OCI-LY1 (cell line): Measurements from ENCODE around the gene TYW1B.
"Not testable (repeated sequence)": the region's sequence is repeated elsewhere in the genome, so short reads cannot be mapped to it uniquely, and the experiment has no call there.

ENCODE experiments used
- CTCF ChIP-seq: fragments of 200-600 bp; sonication (generic), shearing (Covaris generic); IDR thresholded peaks from 2 replicates; pipeline ENCODE4 v1.5.1; 2017; ENCODE audit warnings: mild to moderate bottlenecking, antibody characterized with exemption, low read length, moderate library complexity, mixed read lengths
- EZH2 ChIP-seq: fragments of 200-600 bp; sonication (generic), shearing (Covaris generic); IDR thresholded peaks from 2 replicates; pipeline ENCODE4 v1.8.0; 2017; ENCODE audit warnings: borderline replicate concordance, mixed run types, mild to moderate bottlenecking, antibody characterized with exemption, low read length, moderate library complexity, mixed read lengths

- not testable (repeated sequence) for TF ChIP-seq CTCF, EZH2
Observed at GRCh38 chr7:72858846-72859400, 30.9 kb upstream of the TYW1B start.
